Measurements from ENCODE around the gene SLC26A2.

SLC26A2 gene

DNA sequence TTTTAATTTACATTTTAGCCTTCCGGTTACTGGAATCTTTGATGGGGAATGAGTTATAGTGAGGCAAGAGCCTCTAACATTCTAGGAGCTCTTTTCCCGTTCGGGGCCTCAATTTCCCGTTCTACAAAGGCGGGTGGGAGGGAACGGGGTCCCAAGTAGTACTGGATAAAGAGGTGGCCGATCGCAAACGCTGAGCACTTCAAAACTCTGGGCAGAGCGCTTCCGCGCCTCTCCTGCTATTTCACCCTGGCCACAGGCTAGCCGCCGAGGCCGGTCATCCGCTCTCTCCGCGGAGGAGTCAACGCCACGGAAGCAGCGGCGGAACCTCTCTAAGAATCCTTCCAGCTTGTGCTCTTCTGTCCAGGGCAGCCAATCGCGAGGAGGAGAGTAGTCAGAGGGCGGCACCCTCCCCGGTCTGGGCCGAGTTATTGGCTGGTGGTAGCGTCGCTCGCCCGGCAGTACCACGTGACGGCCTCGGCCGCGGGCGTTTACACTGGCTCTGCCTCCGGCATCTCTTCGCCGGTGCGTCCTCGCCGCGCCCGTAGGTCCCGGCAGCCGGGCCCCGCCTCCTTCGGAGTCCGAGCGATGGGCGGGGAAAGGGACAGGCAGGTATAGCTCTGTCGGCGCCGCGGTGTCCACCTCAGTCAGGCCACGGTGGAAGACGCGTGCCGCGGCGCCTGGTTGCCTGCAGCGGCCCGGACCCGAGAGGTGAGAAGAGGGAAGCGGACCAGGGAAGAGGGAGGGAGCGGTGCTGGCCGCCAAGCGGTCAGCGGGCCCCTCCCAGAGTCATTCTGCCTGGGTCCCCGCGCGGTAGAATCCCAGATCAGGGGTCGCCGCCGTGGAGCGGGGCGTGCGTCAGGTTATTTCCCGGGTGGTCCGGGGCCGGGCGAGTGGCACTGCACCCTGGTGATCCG lies at the start of gene SLC26A2:
Gene SLC26A2, plus strand, starts transcription at position 487 of the 914 bp plus-strand sequence. CDS start 16,895 bp downstream, outside the sequence.
- intact Hi-C loops (cut with DNase I) = loop anchor here (10.0 kb wide), 1 partner anchor 126 kb away; no protein-coding TSS in a partner anchor

DNA sequence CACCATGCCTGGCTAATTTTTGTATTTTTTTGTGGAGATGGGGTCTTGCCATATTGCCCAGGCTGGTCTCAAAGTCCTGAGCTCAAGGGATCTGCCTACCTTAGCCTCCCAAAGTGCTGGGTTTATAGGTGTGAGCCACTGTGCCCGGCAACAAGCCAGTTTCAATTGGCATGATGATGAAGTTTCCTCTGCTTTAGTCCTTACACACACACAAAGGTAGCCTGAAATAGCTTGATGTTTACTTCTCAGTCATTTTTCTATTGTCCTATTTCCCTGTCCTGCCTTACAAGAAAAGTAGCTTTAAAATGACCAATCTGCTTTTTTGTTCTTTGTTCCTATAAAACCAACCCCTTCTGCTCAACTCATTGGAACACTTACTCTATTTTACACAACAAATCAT lies 49.5 kb upstream of the SLC26A2 start:
- intact Hi-C loops (cut with DNase I) = no loop called here
- DNase-seq = no peak

More for the DNA sequence above, at the start of gene SLC26A2:
- DNase-seq = peak; percentile 94 to 100 (median 99)

- intact Hi-C loops (cut with DNase I) = no loop called here
- no peak for DNase-seq
Observed at GRCh38 chr5:149912226-149912871, 48.2 kb upstream of the SLC26A2 start.

DNA sequence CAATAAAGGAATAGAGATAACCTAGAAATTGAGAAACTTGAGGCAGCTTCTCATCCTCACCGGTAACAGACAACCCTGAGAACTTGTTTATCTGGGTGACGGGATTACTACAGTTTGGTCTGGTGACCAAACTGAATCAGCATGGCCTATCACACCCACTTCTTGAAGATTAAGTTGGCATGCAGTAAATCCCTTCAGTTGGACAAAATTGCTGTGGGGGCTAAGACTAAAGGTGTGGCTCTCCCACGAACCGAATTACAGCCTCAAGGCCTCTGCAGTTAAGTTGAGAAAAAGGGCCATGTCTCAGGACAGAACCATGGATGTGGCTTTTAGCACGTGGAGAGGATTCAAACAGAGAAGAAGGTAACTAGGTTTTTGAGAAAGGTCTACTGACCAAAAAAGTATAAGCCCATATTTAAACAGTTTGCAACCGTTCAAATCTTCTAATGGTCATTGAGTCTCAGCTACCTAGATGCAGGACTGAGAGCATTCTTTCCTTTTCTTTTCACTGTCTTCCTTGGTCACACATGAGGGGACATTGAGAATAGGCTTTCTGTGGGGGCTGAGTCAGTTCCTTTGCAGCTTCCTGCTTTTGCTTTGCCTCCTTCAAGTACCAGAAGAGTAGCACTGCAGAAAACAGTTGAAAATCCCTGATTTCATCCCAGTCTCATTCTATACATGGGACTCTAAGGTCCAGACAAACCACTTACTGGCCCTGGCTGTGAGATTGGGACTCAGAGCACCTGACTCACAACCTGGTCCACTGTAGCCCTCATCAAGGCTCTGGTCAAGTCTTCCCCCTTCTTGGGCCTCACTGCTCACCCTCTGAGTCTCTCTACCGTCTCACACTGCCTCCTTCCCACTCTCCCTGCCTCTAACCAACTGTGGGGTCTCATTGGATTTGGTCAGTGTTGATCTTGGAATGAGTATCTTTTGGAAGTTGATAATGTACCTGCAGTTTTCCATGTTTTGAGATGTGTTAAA lies 46.8 kb upstream of the SLC26A2 start:
- DNase-seq = no peak
- intact Hi-C loops (cut with DNase I) = no loop called here

DNA sequence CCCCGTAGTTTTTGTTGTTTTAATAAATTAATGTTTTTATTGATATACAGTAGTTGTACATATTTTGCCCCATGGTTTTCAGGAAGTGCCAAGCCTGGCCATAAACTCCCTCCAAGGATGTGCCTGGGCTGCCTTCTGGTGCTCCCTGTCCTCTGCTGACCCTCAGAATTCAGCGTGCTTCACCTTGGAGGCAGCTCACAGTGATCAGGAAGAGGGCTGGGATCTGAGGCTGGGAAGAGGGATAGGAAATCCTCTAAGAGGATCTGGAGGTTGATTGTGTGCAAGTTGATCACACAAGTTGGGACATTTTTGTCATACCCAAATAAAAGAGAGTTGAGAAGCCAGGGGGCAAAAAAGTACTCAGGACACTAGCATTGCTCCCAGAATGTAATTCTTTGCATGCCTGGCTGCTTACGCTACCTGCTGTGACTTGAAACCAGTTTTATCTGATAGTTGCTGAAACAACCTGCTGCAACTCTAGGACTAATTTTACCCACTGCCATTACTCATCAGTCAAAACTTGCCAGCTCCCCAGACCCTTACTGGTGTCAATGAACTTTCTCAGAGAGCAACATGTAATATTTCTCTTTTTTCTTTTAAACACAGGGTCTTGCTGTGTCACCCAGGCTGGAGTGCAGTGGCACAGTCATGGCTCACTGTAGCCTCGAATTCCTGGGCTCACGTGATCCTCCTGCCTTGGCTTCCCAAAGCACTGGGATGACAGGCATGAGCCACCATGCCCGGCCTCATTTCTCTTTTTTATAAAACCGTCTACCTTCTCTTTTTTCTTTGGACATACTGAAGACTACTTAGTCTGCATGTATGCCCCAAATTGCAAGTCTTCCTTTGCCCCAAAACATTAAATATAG lies 44.9 kb upstream of the SLC26A2 start:
- DNase-seq = no peak
- intact Hi-C loops (cut with DNase I) = no loop called here

GRCh38 chr5:149916334-149917072 lies 44.1 kb upstream of the SLC26A2 start:
- intact Hi-C loops (cut with DNase I) = no loop called here
- no peak for DNase-seq

DNA sequence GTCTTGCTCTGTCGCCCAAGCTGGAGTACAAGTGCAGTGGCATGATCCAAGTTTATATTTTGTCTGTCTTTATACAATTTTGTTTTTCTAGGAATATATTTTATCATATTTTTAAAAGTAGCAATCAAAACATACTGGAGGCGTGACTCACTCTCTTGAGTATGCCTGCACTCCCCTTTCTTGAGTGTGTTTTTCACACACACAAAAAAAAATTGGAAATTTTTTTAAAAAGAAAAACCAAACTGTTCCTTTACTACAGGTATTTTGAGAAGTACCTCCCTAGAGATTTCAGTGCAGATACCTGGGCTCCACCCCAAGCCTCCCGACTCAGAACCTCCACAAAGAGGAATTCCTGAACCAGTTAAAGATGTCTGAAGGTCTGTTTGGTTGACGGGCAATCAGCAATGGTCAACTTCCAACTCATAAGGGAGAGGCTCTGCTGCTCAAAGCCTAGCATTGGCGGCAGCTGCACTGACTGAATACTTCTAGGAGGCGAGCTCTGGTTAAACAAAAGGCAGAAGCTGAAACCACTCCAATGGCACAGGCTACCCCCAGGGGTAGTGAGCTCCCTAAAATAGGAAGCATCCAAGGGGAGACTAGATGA lies 43.4 kb upstream of the SLC26A2 start:
- intact Hi-C loops (cut with DNase I) = no loop called here
- DNase-seq = no peak

- no peak for DNase-seq
- intact Hi-C loops (cut with DNase I) = no loop called here
Observed at GRCh38 chr5:149921597-149921996, 39.0 kb upstream of the SLC26A2 start.

GRCh38 chr5:149922950-149923349 lies 37.6 kb upstream of the SLC26A2 start:
- intact Hi-C loops (cut with DNase I) = no loop called here
- no peak for DNase-seq

- intact Hi-C loops (cut with DNase I) = no loop called here
- no peak for DNase-seq
Observed at GRCh38 chr5:149924486-149924885, 36.1 kb upstream of the SLC26A2 start.

- intact Hi-C loops (cut with DNase I) = no loop called here
- no peak for DNase-seq
Observed at GRCh38 chr5:149930043-149930748, 30.4 kb upstream of the SLC26A2 start.

- intact Hi-C loops (cut with DNase I) = no loop called here
- no peak for DNase-seq
Observed at GRCh38 chr5:149930749-149931574, 29.6 kb upstream of the SLC26A2 start.

- DNase-seq = no peak
- intact Hi-C loops (cut with DNase I) = no loop called here
Observed at GRCh38 chr5:149931992-149932436, 28.5 kb upstream of the SLC26A2 start.

- intact Hi-C loops (cut with DNase I) = no loop called here
- DNase-seq = peak in 2 of 42 donors; percentile 4 to 8
Observed at GRCh38 chr5:149932445-149933350, 27.9 kb upstream of the SLC26A2 start.
